H9 (cell line): ENCODE measurements around the gene GRB14. TPM values are rescaled to one million over a fixed set of nuclear protein-coding genes. Genes with fewer than 3 reads are reported as not detected.
A peak's percentile ranks its signal among the peaks of the same experiment; 100 is the strongest.

Experiments used
- DNase-seq: peaks from one replicate; pipeline ENCODE4 v3.0.0-alpha.2; 2017
- H2AFZ ChIP-seq: one replicate; pipeline ENCODE4 v1.6.1; 2013; ENCODE audit warnings: mild to moderate bottlenecking, low read length, control low read depth, moderate library complexity
- H2AK5ac ChIP-seq: 2 replicates; pipeline ENCODE4 v1.6.1; 2013; ENCODE audit warnings: low read length, control low read depth, mixed read lengths; ENCODE audit not compliant: insufficient read length
- H2BK120ac ChIP-seq: one replicate; pipeline ENCODE4 v1.6.1; 2013; ENCODE audit warnings: low read depth, mild to moderate bottlenecking, low read length, control low read depth, inconsistent platforms; ENCODE audit not compliant: poor library complexity, severe bottlenecking
- H2BK12ac ChIP-seq: 2 replicates; pipeline ENCODE4 v1.6.1; 2013; ENCODE audit warnings: low read length, control low read depth, mixed read lengths, low read depth; ENCODE audit not compliant: insufficient read length
- H2BK15ac ChIP-seq: 2 replicates; pipeline ENCODE4 v1.6.1; 2013; ENCODE audit warnings: low read depth, low read length, control low read depth
- H2BK20ac ChIP-seq: one replicate; pipeline ENCODE4 v1.6.1; 2013; ENCODE audit warnings: low read depth, mild to moderate bottlenecking, low read length, control low read depth, inconsistent platforms; ENCODE audit not compliant: poor library complexity, severe bottlenecking
- H2BK5ac ChIP-seq: 2 replicates; pipeline ENCODE4 v1.6.1; 2013; ENCODE audit warnings: low read length, control low read depth, mixed read lengths; ENCODE audit not compliant: insufficient read length
- H3K14ac ChIP-seq: 2 replicates; pipeline ENCODE4 v1.6.1; 2013; ENCODE audit warnings: low read length, control low read depth; ENCODE audit not compliant: insufficient read depth
- H3K18ac ChIP-seq: 2 replicates; pipeline ENCODE4 v1.6.1; 2013; ENCODE audit warnings: low read depth, mild to moderate bottlenecking, mixed read lengths, low read length, control low read depth; ENCODE audit not compliant: insufficient read length
- H3K23ac ChIP-seq: 2 replicates; pipeline ENCODE4 v1.6.1; 2013; ENCODE audit warnings: low read length, control low read depth, mixed read lengths, low read depth; ENCODE audit not compliant: insufficient read length
- H3K23me2 ChIP-seq: 2 replicates; pipeline ENCODE4 v1.6.1; 2013; ENCODE audit warnings: low read depth, mild to moderate bottlenecking, mixed read lengths, low read length, control low read depth; ENCODE audit not compliant: insufficient read length, poor library complexity, severe bottlenecking
- H3K27ac ChIP-seq: 2 replicates; pipeline ENCODE4 v1.5.1; 2013; ENCODE audit warnings: low read length, control low read depth, mixed read lengths, low read depth; ENCODE audit not compliant: insufficient read length
- H3K27me3 ChIP-seq: 2 replicates; pipeline ENCODE4 v1.6.1; 2013; ENCODE audit warnings: low read length, control low read depth, inconsistent platforms; ENCODE audit not compliant: insufficient read depth
- H3K4ac ChIP-seq: 2 replicates; pipeline ENCODE4 v1.6.1; 2013; ENCODE audit warnings: low read depth, mild to moderate bottlenecking, control low read depth, inconsistent platforms, low read length, moderate library complexity
- H3K4me1 ChIP-seq: 2 replicates; pipeline ENCODE4 v1.6.1; 2013; ENCODE audit warnings: low read length, control low read depth, inconsistent platforms; ENCODE audit not compliant: insufficient read depth
- H3K4me2 ChIP-seq: 2 replicates; pipeline ENCODE4 v1.6.1; 2013; ENCODE audit warnings: low read length, control low read depth, mixed read lengths; ENCODE audit not compliant: insufficient read length, insufficient read depth
- H3K56ac ChIP-seq: 2 replicates; pipeline ENCODE4 v1.6.1; 2013; ENCODE audit warnings: low read depth, mild to moderate bottlenecking, mixed read lengths, low read length, control low read depth; ENCODE audit not compliant: insufficient read length
- H3K79me1 ChIP-seq: 2 replicates; pipeline ENCODE4 v1.6.1; 2013; ENCODE audit warnings: low read depth, mild to moderate bottlenecking, moderate library complexity, low read length, control low read depth, inconsistent platforms; ENCODE audit not compliant: insufficient read depth, poor library complexity, severe bottlenecking
- H3K79me2 ChIP-seq: 2 replicates; pipeline ENCODE4 v1.6.1; 2013; ENCODE audit warnings: low read length, control low read depth, inconsistent platforms; ENCODE audit not compliant: insufficient read depth
- H3K9ac ChIP-seq: 2 replicates; pipeline ENCODE4 v1.6.1; 2013; ENCODE audit warnings: low read length, control low read depth, mixed read lengths; ENCODE audit not compliant: insufficient read length; ENCODE audit errors: extremely low read depth
- H3K9me3 ChIP-seq: one replicate; pipeline ENCODE4 v1.6.1; 2013; ENCODE audit warnings: low read depth, low read length, inconsistent platforms; ENCODE audit not compliant: control insufficient read depth
- H3T11ph ChIP-seq: one replicate; pipeline ENCODE4 v1.6.1; 2013; ENCODE audit warnings: mild to moderate bottlenecking, low read length, control low read depth, inconsistent platforms
- H4K20me1 ChIP-seq: one replicate; pipeline ENCODE4 v1.6.1; 2013; ENCODE audit not compliant: control insufficient read depth, insufficient read length, insufficient read depth
- H4K5ac ChIP-seq: 2 replicates; pipeline ENCODE4 v1.6.1; 2013; ENCODE audit warnings: low read depth, mild to moderate bottlenecking, mixed read lengths, low read length, control low read depth; ENCODE audit not compliant: insufficient read length
- H4K8ac ChIP-seq: replicated peaks from 2 replicates; pipeline ENCODE4 v1.6.1; 2013; ENCODE audit warnings: low read length, control low read depth, mixed read lengths, low read depth; ENCODE audit not compliant: insufficient read length
- H4K91ac ChIP-seq: 2 replicates; pipeline ENCODE4 v1.6.1; 2013; ENCODE audit warnings: low read depth, mild to moderate bottlenecking, moderate library complexity, mixed read lengths, low read length, control low read depth; ENCODE audit not compliant: insufficient read length
- H3K27ac Mint-ChIP-seq, 3 experiments: 2 replicates in 2 of 3; 3 replicates in 1 of 3; pipeline ENCODE4 v1.8.0; 2020 to 2021; ENCODE audit warnings: mixed read lengths in 3 of 3, mild to moderate bottlenecking in 1 of 3, moderate library complexity in 1 of 3
- H3K27me3 Mint-ChIP-seq: 2 replicates; pipeline ENCODE4 v1.8.0; 2021; ENCODE audit warnings: low read depth, mild to moderate bottlenecking, moderate library complexity, mixed read lengths
- H3K36me3 Mint-ChIP-seq, 3 experiments: 2 replicates in 2 of 3; 3 replicates in 1 of 3; pipeline ENCODE4 v1.8.0; 2020 to 2021; ENCODE audit warnings: low read depth in 3 of 3, mixed read lengths in 3 of 3; ENCODE audit not compliant: insufficient read depth in 1 of 3
- H3K4me1 Mint-ChIP-seq, 2 experiments: 2 replicates each; pipeline ENCODE4 v1.8.0; 2020; ENCODE audit warnings: mixed read lengths in 2 of 2
- H3K4me3 Mint-ChIP-seq, 2 experiments: 2 replicates in 1 of 2; 3 replicates in 1 of 2; pipeline ENCODE4 v1.8.0; 2020 to 2021; ENCODE audit warnings: mild to moderate bottlenecking in 2 of 2, mixed read lengths in 2 of 2, moderate library complexity in 1 of 2
- H3K9me3 Mint-ChIP-seq, 2 experiments: 2 replicates in 1 of 2; 3 replicates in 1 of 2; pipeline ENCODE4 v1.8.0; 2020; ENCODE audit warnings: mild to moderate bottlenecking in 2 of 2, mixed read lengths in 2 of 2, moderate library complexity in 1 of 2
- WGBS: extraction: QIAGEN DNeasy Blood & Tissue Kit; methylation state at CpG from one replicate; pipeline ENCODE4 v1.1.7; 2013; ENCODE audit warnings: missing lambda C conversion rate, low lambda C conversion rate, mixed read lengths; ENCODE audit not compliant: insufficient read length; ENCODE audit errors: extremely low coverage; 5-methylcytosine and 5-hydroxymethylcytosine counted together
- total RNA-seq: library from RNA; stranded (reverse); gene quantifications from 2 replicates; pipeline ENCODE4 v1.2.1, GENCODE V29; 2021
- TF ChIP-seq, protein P1 (sequence below): fragments of 200-600 bp; sonication (generic); conservative IDR thresholded peaks from 3 replicates; pipeline ENCODE4 v1.8.0; 2021; ENCODE audit warnings: antibody characterized with exemption, mild to moderate bottlenecking

The GRB14 gene
- total RNA-seq, 1 experiment from 2014 or later = 7.6 TPM

GRCh38 chr2:164447660-164448059, 173.6 kb downstream of the GRB14 start:
- WGBS = no CpG with 5 or more reads among the region's 5 CpGs
- no peak overlapping the region for H3K14ac ChIP-seq
- Mint-ChIP-seq H3K9me3 (no peaks in the 10 kb centered on the region), H3K4me1 (peaks cover 6 to 7% of the 10 kb centered on the region in 2 experiments; a peak in 3 of 4 replicates), H3K4me3 (no peak overlapping the region), H3K27ac (no peak overlapping the region), H3K36me3 (no peaks in the 10 kb centered on the region), H3K27me3 (no peaks in the 10 kb centered on the region)
- H2BK15ac ChIP-seq = no peak overlapping the region
- no peak for DNase-seq
- H4K8ac ChIP-seq = no peak overlapping the region
- H3K9ac ChIP-seq = no peak overlapping the region
- H3K23me2 ChIP-seq = no peaks in the 10 kb centered on the region
- H3K4ac ChIP-seq = no peak overlapping the region
- no peak overlapping the region for H4K5ac ChIP-seq
- H3T11ph ChIP-seq = no peak overlapping the region
- H2BK5ac ChIP-seq = no peak overlapping the region
- no peak overlapping the region for H2AK5ac ChIP-seq
- H3K18ac ChIP-seq = no peak overlapping the region
- H2BK20ac ChIP-seq = no peak overlapping the region
- no peaks in the 10 kb centered on the region for H3K27me3 ChIP-seq
- TF ChIP-seq, protein P1, sequence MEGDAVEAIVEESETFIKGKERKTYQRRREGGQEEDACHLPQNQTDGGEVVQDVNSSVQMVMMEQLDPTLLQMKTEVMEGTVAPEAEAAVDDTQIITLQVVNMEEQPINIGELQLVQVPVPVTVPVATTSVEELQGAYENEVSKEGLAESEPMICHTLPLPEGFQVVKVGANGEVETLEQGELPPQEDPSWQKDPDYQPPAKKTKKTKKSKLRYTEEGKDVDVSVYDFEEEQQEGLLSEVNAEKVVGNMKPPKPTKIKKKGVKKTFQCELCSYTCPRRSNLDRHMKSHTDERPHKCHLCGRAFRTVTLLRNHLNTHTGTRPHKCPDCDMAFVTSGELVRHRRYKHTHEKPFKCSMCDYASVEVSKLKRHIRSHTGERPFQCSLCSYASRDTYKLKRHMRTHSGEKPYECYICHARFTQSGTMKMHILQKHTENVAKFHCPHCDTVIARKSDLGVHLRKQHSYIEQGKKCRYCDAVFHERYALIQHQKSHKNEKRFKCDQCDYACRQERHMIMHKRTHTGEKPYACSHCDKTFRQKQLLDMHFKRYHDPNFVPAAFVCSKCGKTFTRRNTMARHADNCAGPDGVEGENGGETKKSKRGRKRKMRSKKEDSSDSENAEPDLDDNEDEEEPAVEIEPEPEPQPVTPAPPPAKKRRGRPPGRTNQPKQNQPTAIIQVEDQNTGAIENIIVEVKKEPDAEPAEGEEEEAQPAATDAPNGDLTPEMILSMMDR = no peak
- H3K79me1 ChIP-seq = no peaks in the 10 kb centered on the region
- no peak overlapping the region for H2BK12ac ChIP-seq
- no peak overlapping the region for H3K23ac ChIP-seq
- no peak overlapping the region for H4K91ac ChIP-seq
- H4K20me1 ChIP-seq = no peaks in the 10 kb centered on the region
- no peak overlapping the region for H3K27ac ChIP-seq
- H3K9me3 ChIP-seq = no peaks in the 10 kb centered on the region
- H3K56ac ChIP-seq = no peak overlapping the region
- peak overlapping the region; percentile 33 for H2AFZ ChIP-seq
- H2BK120ac ChIP-seq = no peak overlapping the region
- no peaks in the 10 kb centered on the region for H3K79me2 ChIP-seq
- no peak overlapping the region for H3K4me2 ChIP-seq
- peaks cover 2% of the 10 kb centered on the region; the same call in 1 of the 2 replicates for H3K4me1 ChIP-seq

Other genes with a start within 250 kb of the GRB14 start
- 5.6 and 5.9 TPM in 2 replicates for gene COBLL1, start 220.3 kb upstream of the GRB14 start, total RNA-seq